Heart right ventricle (tissue), 16 donors: ENCODE results near the gene NOXO1. TPM values are rescaled to one million over a fixed set of nuclear protein-coding genes. Genes with fewer than 3 reads are reported as not detected.

ENCODE experiments used
- ATAC-seq, 8 donors: fragments of 200-7000 bp; cut with Tn5 transposase; one replicate each; pipeline ENCODE4 v1.9.1; 2020; ENCODE audit warnings: mild to moderate bottlenecking in 8 of 8, moderate library complexity in 8 of 8, moderate number of reproducible peaks in 1 of 8
- DNase-seq, 2 donors: peaks; one replicate each; pipeline ENCODE4 v3.0.0-alpha.2; 2020
- H3K27ac ChIP-seq, 10 donors: fragments of 200-600 bp; sonication (generic) in 2 of 10; one replicate each; pipeline versions ENCODE4 v1.5.0 to v1.8.0; 2020 to 2022; ENCODE audit warnings: mild to moderate bottlenecking in 3 of 10
- H3K27me3 ChIP-seq, 7 donors: fragments of 200-600 bp; one replicate each; pipeline ENCODE4 v1.8.0; 2021 to 2022; ENCODE audit warnings: mild to moderate bottlenecking in 2 of 7
- H3K36me3 ChIP-seq, 9 donors: fragments of 200-600 bp; sonication (generic) in 1 of 9; one replicate each; pipeline versions ENCODE4 v1.5.0 to v1.8.0; 2020 to 2022; ENCODE audit warnings: mild to moderate bottlenecking in 2 of 9
- H3K4me1 ChIP-seq, 9 donors: fragments of 200-600 bp; sonication (generic) in 1 of 9; one replicate each; pipeline versions ENCODE4 v1.5.0 to v1.8.0; 2020 to 2022; ENCODE audit warnings: mild to moderate bottlenecking in 4 of 9
- H3K4me3 ChIP-seq, 10 donors: fragments of 200-600 bp; sonication (generic) in 2 of 10; one replicate each; pipeline versions ENCODE4 v1.5.0 to v1.8.0; 2020 to 2022; ENCODE audit warnings: mild to moderate bottlenecking in 7 of 10, moderate library complexity in 2 of 10
- H3K9me3 ChIP-seq, 11 donors: fragments of 200-600 bp in 10 of 11; sonication (generic) in 2 of 11; one replicate each; pipeline versions ENCODE4 v1.5.0 to v1.8.0; 2013 to 2022; ENCODE audit warnings: mild to moderate bottlenecking in 2 of 11, control low read depth in 1 of 11, moderate library complexity in 1 of 11
- WGBS, 2 donors: extraction: QIAGEN DNeasy Blood & Tissue Kit; methylation state at CpG; one replicate each; pipeline ENCODE4 v1.1.7; 2013; ENCODE audit warnings: inconsistent platforms in 1 of 2; 5-methylcytosine and 5-hydroxymethylcytosine counted together
- intact Hi-C, 10 donors: fragments of 100-400 bp; cut with DNase I; formaldehyde crosslinking; loops; one replicate each; pipeline versions ENCODE4 v1.11.1 to v1.14.2; 2022
- polyA plus RNA-seq, 2 donors: library from polyadenylated mRNA; stranded (reverse); fragments of 200-250 nt; gene quantifications; one replicate each; pipeline ENCODE4 v1.2.3, GENCODE V29; 2013
- total RNA-seq, 10 donors: library from RNA; stranded (reverse); fragmentation: NEBNext Ultra II Directional in 3 of 10; extraction: Animal tissue kit (Norgen Biotek cat#: 25700) in 3 of 10; gene quantifications; one replicate each; pipeline versions ENCODE4 v1.2.1 to v1.2.4, GENCODE V29; 2021 to 2023
- TF ChIP-seq, protein P1 (sequence below), 9 donors: fragments of 200-600 bp; sonication (generic) in 2 of 9; IDR thresholded peaks; one replicate each; pipeline versions ENCODE4 v1.5.0 to v1.8.0; 2021 to 2022; ENCODE audit warnings: antibody characterized with exemption in 9 of 9, mild to moderate bottlenecking in 5 of 9, moderate library complexity in 1 of 9
- donor health status: Arrhythmogenic right ventricular cardiomyopathy.
- donor health status: ischemic (EF 13 %, LVEDD 7.1; RV severe dilation, severe dysfunction).
- donor health status: healthy with polysubstance abuse.
- donor health status: DM: no; HTN: yes; CAD: no.
- donor health status: DM: no; HTN: no; CAD: no.
- donor health status: ischemic (EF 25% LVEDD 6.9; RV normal size, moderate dysfunction).
- donor health status: ischemic (EF 25% LVEDD 5.7; RV mildly dilated, moderate dysfunction).
- donor health status: healthy.
- donor health status: DM: yes; HTN: yes; CAD: no.
- donor health status: Ischemic cardiomyopathy.
- donor health status: ischemic (EF 35%, LVEDD 5.7; RV mildly dilated, moderate dysfunction).
- donor health status: nonischemic (EF 11% LVEDD 7.7; RV severe dilation, severe dysfunction).
- donor health status: DM: yes; HTN: yes; CAD: no.
- donor health status: PGD.
- donor health status: ischemic (EF 29% LVEDD 5.4; RV normal size, mild dysfunction).
- donor health status: nonischemic (EF 23%, LVEDD 6.1; RV moderate dilation, normal function).

NOXO1 gene
- total and polyA plus RNA-seq, 12 donors: 0.09 to 0.29 TPM; not detected in 10

DNA sequence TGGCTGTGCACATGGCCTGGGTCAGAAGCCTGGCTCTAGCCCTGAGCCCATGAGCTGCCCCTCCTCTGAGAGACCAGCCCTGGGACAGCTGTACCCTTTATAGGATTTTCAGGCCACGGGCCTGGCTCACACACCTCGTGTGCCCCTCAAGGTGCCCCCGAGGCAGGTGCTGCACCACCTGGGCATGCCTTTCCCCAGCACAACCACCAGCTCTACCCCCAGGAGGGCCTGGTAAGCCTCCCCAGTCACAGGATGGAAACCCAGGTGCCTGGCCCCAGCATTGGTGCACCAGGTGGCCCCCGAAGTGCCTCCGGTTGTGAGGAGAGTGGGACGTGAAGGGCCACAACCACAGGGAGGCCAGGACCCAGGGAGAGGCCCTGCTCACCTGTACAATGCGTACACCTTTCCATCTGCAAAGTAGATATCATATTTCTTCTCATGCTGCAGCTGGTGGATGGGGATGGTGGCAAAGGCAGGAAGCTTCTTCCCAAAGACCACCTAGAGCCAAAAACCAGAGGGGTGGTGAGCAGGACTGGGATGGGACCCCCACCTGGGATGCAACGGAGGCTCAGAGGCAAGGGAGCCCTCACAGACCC lies 22.1 kb upstream of the NOXO1 start:
- Histone ChIP-seq H3K4me1 (peaks cover 30 to 52% (median 41%) of the 10 kb centered on the region in 9 donors), H3K27me3 (no peaks in the 10 kb centered on the region), H3K4me3 (no peak overlapping the region), H3K36me3 (peaks cover 16 to 67% (median 48%) of the 10 kb centered on the region in 9 donors), H3K27ac (peak overlapping the region in 2 of 10 donors; percentile 36 to 43), H3K9me3 (no peaks in the 10 kb centered on the region)
- intact Hi-C loops: loop anchor here in 2 of 10 donors (5.0 to 10.0 kb wide), 2 partner anchors 139 to 141 kb away; partner anchors contain the start of gene RAB26 (in 1 of the 2)
- TF ChIP-seq, protein P1, sequence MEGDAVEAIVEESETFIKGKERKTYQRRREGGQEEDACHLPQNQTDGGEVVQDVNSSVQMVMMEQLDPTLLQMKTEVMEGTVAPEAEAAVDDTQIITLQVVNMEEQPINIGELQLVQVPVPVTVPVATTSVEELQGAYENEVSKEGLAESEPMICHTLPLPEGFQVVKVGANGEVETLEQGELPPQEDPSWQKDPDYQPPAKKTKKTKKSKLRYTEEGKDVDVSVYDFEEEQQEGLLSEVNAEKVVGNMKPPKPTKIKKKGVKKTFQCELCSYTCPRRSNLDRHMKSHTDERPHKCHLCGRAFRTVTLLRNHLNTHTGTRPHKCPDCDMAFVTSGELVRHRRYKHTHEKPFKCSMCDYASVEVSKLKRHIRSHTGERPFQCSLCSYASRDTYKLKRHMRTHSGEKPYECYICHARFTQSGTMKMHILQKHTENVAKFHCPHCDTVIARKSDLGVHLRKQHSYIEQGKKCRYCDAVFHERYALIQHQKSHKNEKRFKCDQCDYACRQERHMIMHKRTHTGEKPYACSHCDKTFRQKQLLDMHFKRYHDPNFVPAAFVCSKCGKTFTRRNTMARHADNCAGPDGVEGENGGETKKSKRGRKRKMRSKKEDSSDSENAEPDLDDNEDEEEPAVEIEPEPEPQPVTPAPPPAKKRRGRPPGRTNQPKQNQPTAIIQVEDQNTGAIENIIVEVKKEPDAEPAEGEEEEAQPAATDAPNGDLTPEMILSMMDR (IDR thresholded peaks at IDR 0.05): no peak
- DNase-seq (no peak), ATAC-seq (no peak)
- WGBS, 2 donors: 82 to 85% methylated on average over 8 of the region's 8 CpGs

DNA sequence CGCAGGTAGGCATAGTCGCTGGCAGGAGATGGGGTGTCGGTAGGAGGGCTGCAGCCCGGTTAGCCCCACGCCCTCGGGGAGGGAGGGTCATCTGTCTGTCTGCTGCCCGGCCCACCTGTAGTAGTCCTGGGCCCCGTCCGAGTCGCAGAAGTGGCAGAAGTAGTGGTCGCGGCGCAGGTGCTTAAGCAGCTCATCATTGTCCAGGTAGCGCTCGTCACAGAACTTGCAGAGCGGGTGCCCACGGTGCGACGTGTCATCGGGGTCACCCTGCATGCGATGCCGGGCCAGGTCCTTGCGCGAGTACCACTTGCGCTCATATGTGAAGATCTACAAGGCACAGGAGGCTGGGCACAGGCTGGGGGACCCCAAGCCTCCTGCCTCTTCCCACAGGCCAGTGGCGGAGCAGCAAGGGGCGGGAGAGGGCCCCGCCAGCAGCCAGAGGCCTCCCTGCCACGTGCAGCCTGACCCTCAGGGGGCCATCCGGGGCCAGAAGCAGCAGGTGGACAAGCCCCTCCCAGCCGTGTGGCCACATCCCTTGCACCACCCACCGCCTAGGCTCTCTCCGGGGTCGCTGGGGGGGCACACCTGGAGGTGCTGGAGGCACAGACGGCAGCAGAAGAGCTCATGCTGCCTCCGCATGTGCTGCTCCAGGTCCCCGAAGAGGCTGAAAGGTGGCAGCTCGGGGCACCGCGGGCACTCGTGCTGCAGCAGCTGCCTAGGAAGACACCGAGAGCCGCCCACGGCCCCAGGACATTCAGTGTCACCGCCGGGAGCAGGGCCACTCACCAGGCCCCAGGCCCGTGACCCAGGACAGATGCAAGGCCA lies 21.3 kb upstream of the NOXO1 start:
- WGBS, 2 donors: 93 to 94% methylated on average over 46 to 47 of the region's 47 CpGs
- Histone ChIP-seq H3K9me3 (no peaks in the 10 kb centered on the region), H3K36me3 (peaks cover 16 to 70% (median 54%) of the 10 kb centered on the region in 9 donors), H3K27me3 (no peaks in the 10 kb centered on the region), H3K4me3 (no peak overlapping the region), H3K27ac (no peak overlapping the region), H3K4me1 (peaks cover 23 to 49% (median 34%) of the 10 kb centered on the region in 9 donors)
- TF ChIP-seq, protein P1 (IDR thresholded peaks at IDR 0.05): no peak
- ATAC-seq (no peak), DNase-seq (no peak)
- intact Hi-C loops: loop anchor here in 2 of 10 donors (5.0 to 10.0 kb wide), 2 partner anchors 140 to 142 kb away; partner anchors contain the start of gene RAB26 (in 1 of the 2)

DNA sequence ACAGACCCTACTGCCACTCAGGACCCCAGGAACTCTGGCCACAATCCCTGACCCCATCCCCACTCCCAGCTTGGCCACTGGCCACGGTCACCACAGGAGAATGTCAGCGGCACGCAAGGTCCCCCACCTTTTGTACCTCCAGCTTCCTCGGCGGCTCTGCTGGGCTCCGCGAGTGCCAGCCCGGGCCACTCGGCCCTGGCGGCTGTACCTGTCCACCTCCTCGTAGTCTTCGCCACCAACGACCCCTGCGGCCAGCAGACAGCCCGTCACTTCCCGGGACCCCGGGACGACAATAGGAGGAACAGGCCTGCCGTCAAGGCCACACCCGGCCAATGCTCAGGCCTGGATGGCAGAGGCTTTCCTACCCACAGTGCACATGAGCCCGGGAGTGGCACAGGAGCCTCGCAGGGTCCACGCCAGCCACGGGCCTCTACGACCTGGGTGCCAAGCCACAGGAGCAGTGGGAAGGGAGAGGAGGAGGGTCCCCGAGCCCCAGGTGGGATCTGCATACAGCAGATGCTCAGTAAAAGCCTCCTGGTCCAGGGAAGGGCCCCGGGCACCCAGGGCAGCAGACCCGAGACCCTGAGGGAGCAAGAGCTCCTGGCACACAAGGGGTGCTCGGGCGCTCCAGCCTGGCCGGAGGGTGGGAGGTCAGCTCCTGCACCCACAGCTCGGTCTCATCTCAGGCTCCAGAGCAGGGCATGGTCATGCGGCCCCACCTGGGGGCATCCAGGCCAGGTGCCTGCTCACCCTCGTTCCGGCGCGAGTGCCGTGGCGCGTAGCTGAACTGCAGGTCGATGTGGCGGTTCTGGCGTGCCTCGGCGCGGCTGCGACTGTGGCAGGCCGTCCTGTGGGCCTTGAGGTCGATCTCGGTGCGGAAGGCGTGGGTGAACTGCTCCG lies 20.4 kb upstream of the NOXO1 start:
- intact Hi-C loops: loop anchor here in 2 of 10 donors (5.0 to 10.0 kb wide), 2 partner anchors 141 to 143 kb away; partner anchors contain the start of gene RAB26 (in 1 of the 2)
- peaks cover 14 to 40% (median 25%) of the 10 kb centered on the region in 9 donors for H3K4me1 ChIP-seq
- H3K27ac ChIP-seq: no peak overlapping the region
- no peak for ATAC-seq
- no peaks in the 10 kb centered on the region for H3K27me3 ChIP-seq
- peaks cover 16 to 74% (median 62%) of the 10 kb centered on the region in 9 donors for H3K36me3 ChIP-seq
- no peak overlapping the region for H3K4me3 ChIP-seq
- WGBS, 2 donors: 95% methylated on average over 53 of the region's 53 CpGs
- no peaks in the 10 kb centered on the region for H3K9me3 ChIP-seq
- DNase-seq: no peak
- TF ChIP-seq, protein P1 (IDR thresholded peaks at IDR 0.05): no peak
